Vagina (tissue), 2 donors: Measurements from ENCODE around the gene DDHD1.

Experiments used
- CTCF ChIP-seq, 3 experiments: fragments of 450-650 bp in 2 of 3; fragments of 200-600 bp in 1 of 3; sonication (generic) in 1 of 3; IDR thresholded peaks; one replicate each; pipeline ENCODE4 v1.5.1; 2017 to 2019; ENCODE audit warnings: antibody characterized with exemption in 3 of 3, mild to moderate bottlenecking in 2 of 3, moderate library complexity in 2 of 3
- POLR2A ChIP-seq, 2 donors: fragments of 450-650 bp; IDR thresholded peaks; one replicate each; pipeline ENCODE4 v1.6.1; 2017; ENCODE audit warnings: antibody characterized with exemption in 2 of 2, mild to moderate bottlenecking in 2 of 2, moderate library complexity in 2 of 2

GRCh38 chr14:53146739-53147138, 6.4 kb downstream of the DDHD1 start:
- TF ChIP-seq CTCF (IDR thresholded peaks at IDR 0.05), result no peak
- no peak for TF ChIP-seq POLR2A (IDR thresholded peaks at IDR 0.05)
